GM19372 (cell line): ENCODE data around the gene OVOL3.
A peak's percentile ranks its signal among the peaks of the same experiment; 100 is the strongest.
"Not testable (repeated sequence)": the region's sequence is repeated elsewhere in the genome, so short reads cannot be mapped to it uniquely, and the experiment has no call there.

Source experiments
- ATAC-seq: cut with Tn5 transposase; IDR thresholded peaks from one replicate; pipeline ENCODE4 v1.9.1; 2021; ENCODE audit warnings: mild to moderate bottlenecking, low read depth, moderate library complexity; ENCODE audit not compliant: unreplicated experiment

Gene OVOL3

GRCh38 chr19:36121486-36122124 is 10.7 kb downstream of the OVOL3 start:
- no peak for ATAC-seq

GRCh38 chr19:36125557-36125956 is 14.6 kb downstream of the OVOL3 start:
- ATAC-seq = no peak

GRCh38 chr19:36128392-36128736 is 17.4 kb downstream of the OVOL3 start:
- ATAC-seq = no peak

GRCh38 chr19:36131221-36131620 is 20.3 kb downstream of the OVOL3 start:
- not testable (repeated sequence) for ATAC-seq

- ATAC-seq = not testable (repeated sequence)
These were observed 23.9 kb downstream of the OVOL3 start for GRCh38 chr19:36134867-36135266.

GRCh38 chr19:36136964-36137686 is 26.2 kb downstream of the OVOL3 start:
- no peak for ATAC-seq

GRCh38 chr19:36139120-36139472 is 28.2 kb downstream of the OVOL3 start:
- ATAC-seq = no peak

GRCh38 chr19:36139473-36140303 is 28.7 kb downstream of the OVOL3 start, which contains the start of gene CAPNS1:
CAPNS1 (plus strand) TSS chr19:36140066; CDS start chr19:36141012, 946 bp downstream.
- peak; percentile 84 for ATAC-seq

GRCh38 chr19:36140304-36141038 is 29.5 kb downstream of the OVOL3 start:
- ATAC-seq = no peak

GRCh38 chr19:36141039-36141927 is 30.3 kb downstream of the OVOL3 start:
- ATAC-seq = no peak

- ATAC-seq = no peak
These were observed 31.1 kb downstream of the OVOL3 start for GRCh38 chr19:36142046-36142445.

GRCh38 chr19:36142496-36142895 is 31.6 kb downstream of the OVOL3 start:
- ATAC-seq = no peak

GRCh38 chr19:36144624-36145023 is 33.7 kb downstream of the OVOL3 start:
- no peak for ATAC-seq

- ATAC-seq = no peak
These were observed 38.9 kb downstream of the OVOL3 start for GRCh38 chr19:36149673-36150406.

GRCh38 chr19:36150586-36150985 is 39.6 kb downstream of the OVOL3 start:
- no peak for ATAC-seq

- ATAC-seq = no peak
These were observed 40.4 kb downstream of the OVOL3 start for GRCh38 chr19:36151144-36152018.

GRCh38 chr19:36152019-36152351 is 41.0 kb downstream of the OVOL3 start:
- no peak for ATAC-seq
